AG04450 (cell line): ENCODE results near the gene KLHL29. TPM values are rescaled to one million over a fixed set of nuclear protein-coding genes. Genes with fewer than 3 reads are reported as not detected.

Experiments used
- CTCF ChIA-PET: fragments of 300-600, 350-600 bp; formaldehyde crosslinking; extraction: SDS; loops from one replicate; lab custom pipeline; 2022; ENCODE audit warnings: antibody characterized with exemption, inconsistent platforms; lab: Charles Lee
- POLR2A ChIA-PET: fragments of 350-600 bp; formaldehyde crosslinking; extraction: SDS; loops from one replicate; lab custom pipeline; 2021; ENCODE audit warnings: antibody characterized with exemption, inconsistent platforms; lab: Yijun Ruan, JAX
- DNase-seq: peaks from one replicate; pipeline ENCODE4 v3.0.0-alpha.2; 2011; ENCODE audit warnings: low read depth, low spot score
- H3K27ac ChIP-seq: one replicate; pipeline ENCODE4 v1.5.1; 2012; ENCODE audit warnings: low read depth, low read length, control low read depth
- H3K27me3 ChIP-seq: one replicate; pipeline ENCODE4 v1.6.0; 2012; ENCODE audit warnings: low read length; ENCODE audit not compliant: control insufficient read depth, insufficient read depth
- H3K4me3 ChIP-seq: 2 replicates; pipeline ENCODE4 v1.5.1; 2011; ENCODE audit warnings: mild to moderate bottlenecking, low read depth, low read length, control low read depth
- H3K9me3 ChIP-seq: 2 replicates; pipeline ENCODE4 v1.5.1; 2012; ENCODE audit warnings: low read length; ENCODE audit not compliant: control insufficient read depth, insufficient read depth
- polyA plus RNA-seq: library from polyadenylated mRNA; depleted of rRNA; stranded (reverse); fragments of >200 nt; gene quantifications from 2 replicates; pipeline ENCODE4 v1.2.3, GENCODE V29; 2011
- TF ChIP-seq, protein P1 (sequence below): IDR thresholded peaks from 2 replicates; pipeline ENCODE4 v1.5.1; 2011; ENCODE audit warnings: low read depth, low read length, control low read depth, inconsistent platforms

KLHL29 gene
- polyA plus RNA-seq, 1 experiment, result 3.6 TPM

GRCh38 chr2:23497536-23497935 lies 112.6 kb downstream of the KLHL29 start:
- TF ChIP-seq, protein P1, sequence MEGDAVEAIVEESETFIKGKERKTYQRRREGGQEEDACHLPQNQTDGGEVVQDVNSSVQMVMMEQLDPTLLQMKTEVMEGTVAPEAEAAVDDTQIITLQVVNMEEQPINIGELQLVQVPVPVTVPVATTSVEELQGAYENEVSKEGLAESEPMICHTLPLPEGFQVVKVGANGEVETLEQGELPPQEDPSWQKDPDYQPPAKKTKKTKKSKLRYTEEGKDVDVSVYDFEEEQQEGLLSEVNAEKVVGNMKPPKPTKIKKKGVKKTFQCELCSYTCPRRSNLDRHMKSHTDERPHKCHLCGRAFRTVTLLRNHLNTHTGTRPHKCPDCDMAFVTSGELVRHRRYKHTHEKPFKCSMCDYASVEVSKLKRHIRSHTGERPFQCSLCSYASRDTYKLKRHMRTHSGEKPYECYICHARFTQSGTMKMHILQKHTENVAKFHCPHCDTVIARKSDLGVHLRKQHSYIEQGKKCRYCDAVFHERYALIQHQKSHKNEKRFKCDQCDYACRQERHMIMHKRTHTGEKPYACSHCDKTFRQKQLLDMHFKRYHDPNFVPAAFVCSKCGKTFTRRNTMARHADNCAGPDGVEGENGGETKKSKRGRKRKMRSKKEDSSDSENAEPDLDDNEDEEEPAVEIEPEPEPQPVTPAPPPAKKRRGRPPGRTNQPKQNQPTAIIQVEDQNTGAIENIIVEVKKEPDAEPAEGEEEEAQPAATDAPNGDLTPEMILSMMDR, result no peak
- no peak overlapping the region for H3K27ac ChIP-seq
- POLR2A ChIA-PET, result no interaction called here
- H3K9me3 ChIP-seq, result no peaks in the 10 kb centered on the region
- no peaks in the 10 kb centered on the region for H3K27me3 ChIP-seq
- CTCF ChIA-PET, result no interaction called here
- no peak for DNase-seq
- no peak overlapping the region for H3K4me3 ChIP-seq

DNA sequence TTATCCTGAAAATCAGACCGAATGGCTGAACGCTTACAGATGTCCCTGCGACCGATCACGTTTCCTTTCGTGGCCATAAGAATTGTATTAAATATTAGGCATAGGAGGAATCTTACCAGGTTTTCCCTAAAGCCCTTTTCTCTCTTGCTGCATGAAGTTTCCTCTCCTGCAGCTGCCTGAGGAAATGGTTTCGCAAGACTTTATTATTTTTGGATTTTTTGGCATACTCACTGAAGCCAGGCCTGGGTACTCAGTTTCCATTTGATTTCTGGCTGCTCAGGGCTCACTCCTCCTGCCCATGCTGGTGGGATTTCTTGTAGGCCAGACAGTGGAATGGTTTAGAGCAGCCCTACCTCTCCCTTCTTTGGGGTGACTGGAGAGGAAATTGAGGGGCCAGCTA lies 114.0 kb downstream of the KLHL29 start:
- ChIA-PET POLR2A (no interaction called here), CTCF (no interaction called here)
- DNase-seq, result no peak

DNA sequence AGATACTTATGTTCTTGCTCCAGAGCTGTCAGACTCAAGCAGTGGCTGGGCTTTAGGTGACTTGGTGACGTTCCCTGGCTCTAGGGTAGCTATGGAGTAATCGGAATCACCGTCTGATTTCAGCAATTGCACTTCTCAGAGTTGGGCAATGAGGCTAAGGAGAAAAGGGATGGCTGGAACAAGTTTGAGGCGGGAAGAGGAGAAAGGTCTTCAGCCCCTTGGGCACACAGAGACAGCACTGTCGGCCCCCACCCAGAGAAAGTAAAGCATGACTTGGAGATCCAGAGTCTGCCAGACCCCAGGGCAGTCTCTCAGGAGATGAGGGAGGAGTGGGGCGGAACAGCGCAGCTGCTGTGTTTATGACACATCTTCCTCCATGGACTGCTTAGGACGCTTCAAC lies 114.5 kb downstream of the KLHL29 start:
- ChIA-PET POLR2A (no interaction called here), CTCF (no interaction called here)
- Histone ChIP-seq H3K4me3 (no peak overlapping the region), H3K27me3 (no peaks in the 10 kb centered on the region), H3K9me3 (no peaks in the 10 kb centered on the region), H3K27ac (no peak overlapping the region)
- no peak for DNase-seq
- TF ChIP-seq, protein P1, result no peak

More for the DNA sequence above, 114.0 kb downstream of the KLHL29 start:
- Histone ChIP-seq H3K9me3 (no peaks in the 10 kb centered on the region), H3K27ac (no peak overlapping the region), H3K4me3 (no peak overlapping the region), H3K27me3 (no peaks in the 10 kb centered on the region)
- TF ChIP-seq, protein P1, result no peak

DNA sequence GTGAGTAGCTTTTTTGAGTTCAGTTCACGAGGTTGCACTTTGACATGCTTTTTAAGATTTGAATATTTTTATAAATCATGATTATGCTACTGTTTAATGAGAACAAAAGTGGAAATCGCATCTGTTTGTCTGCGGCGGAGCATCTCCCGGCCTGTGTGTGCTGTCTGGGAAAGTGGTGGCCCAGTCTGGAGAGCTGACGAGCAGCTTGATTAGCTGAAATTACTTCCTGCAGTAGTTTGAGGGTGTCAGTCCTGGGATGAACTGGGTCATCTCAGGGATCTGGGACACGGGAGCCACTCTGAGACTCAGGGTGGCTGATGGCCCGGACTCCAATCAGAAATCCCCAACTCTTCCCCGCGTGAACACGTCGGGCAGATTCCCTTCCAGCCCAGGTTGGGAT lies 115.9 kb downstream of the KLHL29 start:
- H3K4me3 ChIP-seq, result no peak overlapping the region
- no peaks in the 10 kb centered on the region; the same call in 1 of the 2 replicates for H3K9me3 ChIP-seq
- no peaks in the 10 kb centered on the region for H3K27me3 ChIP-seq
- TF ChIP-seq, protein P1, result no peak
- CTCF ChIA-PET, result no interaction called here
- no peak overlapping the region for H3K27ac ChIP-seq
- POLR2A ChIA-PET, result no interaction called here
- DNase-seq, result no peak

GRCh38 chr2:23502096-23502495 lies 117.1 kb downstream of the KLHL29 start:
- no peak overlapping the region for H3K27ac ChIP-seq
- DNase-seq, result no peak
- H3K9me3 ChIP-seq, result no peaks in the 10 kb centered on the region; the same call in 1 of the 2 replicates
- CTCF ChIA-PET, result no interaction called here
- POLR2A ChIA-PET, result no interaction called here
- TF ChIP-seq, protein P1, result no peak
- no peaks in the 10 kb centered on the region for H3K27me3 ChIP-seq
- H3K4me3 ChIP-seq, result no peak overlapping the region
